IPS-18a (cell line): ENCODE data around the gene CACNA1C.

Experiments
- H3K27ac ChIP-seq: one replicate; pipeline ENCODE4 v1.5.1; 2013; ENCODE audit warnings: low read length
- H3K27me3 ChIP-seq: one replicate; pipeline ENCODE4 v1.6.1; 2013; ENCODE audit warnings: mild to moderate bottlenecking, low read length; ENCODE audit not compliant: control insufficient read depth, insufficient read depth
- H3K36me3 ChIP-seq: one replicate; pipeline ENCODE4 v1.6.1; 2013; ENCODE audit warnings: low read depth, low read length; ENCODE audit not compliant: control insufficient read depth
- H3K4me1 ChIP-seq: one replicate; pipeline ENCODE4 v1.6.1; 2013; ENCODE audit warnings: low read depth, low read length; ENCODE audit not compliant: control insufficient read depth
- H3K4me3 ChIP-seq: one replicate; pipeline ENCODE4 v1.5.1; 2013; ENCODE audit warnings: low read length
- H3K9ac ChIP-seq: one replicate; pipeline ENCODE4 v1.6.1; 2013; ENCODE audit warnings: mild to moderate bottlenecking, low read length, moderate library complexity
- H3K9me3 ChIP-seq: one replicate; pipeline ENCODE4 v1.6.1; 2013; ENCODE audit warnings: low read depth, low read length; ENCODE audit not compliant: control insufficient read depth

The CACNA1C gene

DNA sequence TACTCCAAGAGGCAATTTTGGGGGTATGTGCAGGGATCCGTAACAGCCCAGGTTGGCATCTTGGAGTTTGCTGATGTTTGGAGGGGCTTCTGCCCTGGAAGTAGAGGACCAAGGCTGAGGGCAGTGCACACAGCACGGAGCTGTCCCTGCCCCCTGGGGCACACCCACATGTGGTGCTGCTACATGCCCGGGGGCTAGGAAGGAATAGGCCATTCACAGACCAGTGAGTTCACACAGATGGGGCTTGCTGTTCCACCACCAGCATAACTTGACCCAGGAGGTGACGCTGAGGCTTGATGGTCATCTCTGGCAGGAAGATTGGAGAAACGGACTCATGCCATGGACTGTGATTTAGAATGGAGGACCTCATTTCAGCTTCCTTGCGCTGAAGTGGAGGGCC lies 510.9 kb downstream of the CACNA1C start:
- H3K9me3 ChIP-seq: no peaks in the 10 kb centered on the region
- H3K4me1 ChIP-seq: no peaks in the 10 kb centered on the region
- H3K27ac ChIP-seq: no peak overlapping the region
- H3K9ac ChIP-seq: no peak overlapping the region
- H3K36me3 ChIP-seq: no peaks in the 10 kb centered on the region
- no peak overlapping the region for H3K4me3 ChIP-seq
- no peaks in the 10 kb centered on the region for H3K27me3 ChIP-seq

DNA sequence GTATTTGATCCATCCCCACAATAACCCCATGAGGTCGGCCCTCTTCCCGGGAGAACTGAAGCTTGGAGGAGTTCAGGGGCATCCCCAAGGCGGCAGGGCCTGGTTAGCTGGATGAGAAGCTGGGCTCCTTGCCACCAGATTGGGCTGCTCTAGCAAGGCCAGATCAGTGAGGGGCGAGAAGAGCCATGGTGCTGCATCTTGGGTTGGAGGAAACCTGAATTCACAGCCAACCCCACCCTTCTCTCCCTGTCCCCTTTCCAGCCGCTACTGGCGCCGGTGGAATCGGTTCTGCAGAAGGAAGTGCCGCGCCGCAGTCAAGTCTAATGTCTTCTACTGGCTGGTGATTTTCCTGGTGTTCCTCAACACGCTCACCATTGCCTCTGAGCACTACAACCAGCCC lies 513.4 kb downstream of the CACNA1C start:
- Histone ChIP-seq H3K4me1 (no peaks in the 10 kb centered on the region), H3K4me3 (no peak overlapping the region), H3K36me3 (no peaks in the 10 kb centered on the region), H3K27ac (no peak overlapping the region), H3K9ac (no peak overlapping the region), H3K27me3 (no peaks in the 10 kb centered on the region), H3K9me3 (no peaks in the 10 kb centered on the region)

DNA sequence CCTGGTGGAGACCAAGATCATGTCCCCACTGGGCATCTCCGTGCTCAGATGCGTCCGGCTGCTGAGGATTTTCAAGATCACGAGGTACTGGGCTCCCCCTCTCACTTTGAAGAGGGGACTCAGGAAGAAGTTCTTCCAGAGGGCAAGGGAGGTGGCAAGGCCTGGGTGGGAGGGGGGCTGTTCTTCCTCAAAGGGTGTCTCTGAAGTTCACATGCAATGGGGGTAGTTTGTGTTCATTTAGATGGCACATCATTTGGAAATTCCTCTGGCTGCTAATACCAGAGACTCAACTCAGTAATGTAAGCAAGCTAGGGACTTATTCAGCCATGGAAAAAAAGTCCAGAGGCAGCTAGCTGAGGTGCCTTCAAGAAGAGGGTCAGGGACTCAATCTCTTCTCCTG lies 514.9 kb downstream of the CACNA1C start:
- Histone ChIP-seq H3K4me3 (no peak overlapping the region), H3K4me1 (no peaks in the 10 kb centered on the region), H3K27me3 (no peaks in the 10 kb centered on the region), H3K9me3 (no peaks in the 10 kb centered on the region), H3K9ac (no peak overlapping the region), H3K36me3 (no peaks in the 10 kb centered on the region), H3K27ac (no peak overlapping the region)

- Histone ChIP-seq H3K9me3 (no peaks in the 10 kb centered on the region), H3K27ac (no peak overlapping the region), H3K36me3 (no peaks in the 10 kb centered on the region), H3K4me3 (no peak overlapping the region), H3K4me1 (peaks cover 4% of the 10 kb centered on the region), H3K27me3 (no peaks in the 10 kb centered on the region), H3K9ac (no peak overlapping the region)
Measured at GRCh38 chr12:2570562-2570961, 517.8 kb downstream of the CACNA1C start.

DNA sequence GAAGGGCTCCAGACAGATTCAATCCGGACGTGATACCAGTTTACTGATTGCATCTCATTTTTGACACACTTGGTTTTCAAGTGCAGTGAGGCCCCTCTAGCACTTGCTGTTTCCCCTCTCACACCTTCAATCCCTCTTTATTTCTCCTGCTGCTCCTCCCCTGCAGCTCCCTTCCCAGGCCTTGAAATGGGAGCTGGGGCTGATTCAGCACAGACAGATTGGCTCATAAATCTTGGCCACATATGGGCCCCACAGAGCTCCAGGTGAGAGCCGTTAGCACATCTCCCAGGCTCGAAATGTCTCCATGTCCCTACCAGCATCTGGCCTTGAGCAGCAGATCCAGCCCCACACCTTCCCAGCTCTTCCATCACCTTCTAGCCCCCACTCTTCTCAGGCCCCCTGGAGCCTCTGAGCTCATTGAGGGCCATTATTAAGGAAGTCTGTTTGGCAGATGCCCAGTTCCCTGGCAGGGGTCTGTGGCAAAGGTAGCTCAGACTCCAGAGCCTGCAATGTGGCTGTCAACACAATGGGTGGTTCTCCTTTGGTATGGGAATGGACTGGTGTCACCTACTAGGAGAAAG lies 521.7 kb downstream of the CACNA1C start:
- no peak overlapping the region for H3K9ac ChIP-seq
- H3K4me3 ChIP-seq: no peak overlapping the region
- H3K4me1 ChIP-seq: peaks cover 4% of the 10 kb centered on the region
- no peak overlapping the region for H3K27ac ChIP-seq
- H3K9me3 ChIP-seq: no peaks in the 10 kb centered on the region
- no peaks in the 10 kb centered on the region for H3K27me3 ChIP-seq
- H3K36me3 ChIP-seq: no peaks in the 10 kb centered on the region

- H3K9ac ChIP-seq: no peak overlapping the region
- H3K36me3 ChIP-seq: no peaks in the 10 kb centered on the region
- no peaks in the 10 kb centered on the region for H3K27me3 ChIP-seq
- H3K4me1 ChIP-seq: peaks cover 4% of the 10 kb centered on the region
- H3K4me3 ChIP-seq: no peak overlapping the region
- no peaks in the 10 kb centered on the region for H3K9me3 ChIP-seq
- H3K27ac ChIP-seq: no peak overlapping the region
Measured at GRCh38 chr12:2575245-2575644, 522.5 kb downstream of the CACNA1C start.

DNA sequence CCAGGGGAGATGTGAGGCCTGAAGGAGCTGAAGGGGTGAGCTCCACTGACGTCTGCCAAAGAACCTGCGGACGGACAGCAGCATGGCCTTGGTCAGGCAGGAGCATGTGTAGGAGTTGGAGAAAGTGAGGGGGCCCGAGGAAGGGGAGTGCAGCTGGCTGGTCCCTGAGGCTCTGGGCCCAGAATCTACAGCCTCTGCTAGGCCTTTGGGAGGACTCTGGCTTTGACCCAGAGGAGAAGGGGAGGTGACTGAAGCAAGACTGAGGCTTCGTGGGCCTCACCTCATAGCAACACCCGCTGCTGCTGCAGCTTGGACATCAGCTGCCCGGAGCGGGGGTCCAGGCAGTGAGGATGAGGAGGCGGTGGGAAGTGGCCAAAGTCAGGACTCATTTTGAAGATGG lies 525.4 kb downstream of the CACNA1C start:
- Histone ChIP-seq H3K4me1 (peaks cover 4% of the 10 kb centered on the region), H3K9ac (no peak overlapping the region), H3K36me3 (no peaks in the 10 kb centered on the region), H3K9me3 (no peaks in the 10 kb centered on the region), H3K27me3 (peaks cover 13% of the 10 kb centered on the region), H3K27ac (no peak overlapping the region), H3K4me3 (no peak overlapping the region)

DNA sequence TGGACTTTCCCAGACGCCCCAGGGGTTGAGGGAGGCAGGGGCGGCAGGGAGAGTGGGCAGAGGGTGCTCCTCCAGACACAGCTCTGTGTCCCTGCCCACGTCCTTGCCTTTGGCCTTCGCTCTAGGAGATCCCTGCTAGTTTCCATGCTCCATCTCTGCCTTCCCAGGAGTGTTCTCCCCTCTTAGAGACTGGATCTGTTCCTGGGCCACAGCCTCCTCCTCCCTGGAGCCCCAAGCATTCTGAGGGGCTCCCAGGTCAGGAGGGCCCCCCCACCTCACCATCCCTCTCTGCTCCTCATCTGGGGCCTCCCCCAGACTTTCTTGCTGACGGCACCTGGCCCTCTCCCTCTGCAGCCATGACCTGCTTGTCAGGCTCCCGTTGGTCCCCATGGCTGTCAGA lies 526.0 kb downstream of the CACNA1C start:
- H3K36me3 ChIP-seq: no peaks in the 10 kb centered on the region
- peaks cover 4% of the 10 kb centered on the region for H3K4me1 ChIP-seq
- no peak overlapping the region for H3K4me3 ChIP-seq
- peaks cover 19% of the 10 kb centered on the region for H3K27me3 ChIP-seq
- no peak overlapping the region for H3K9ac ChIP-seq
- H3K9me3 ChIP-seq: no peaks in the 10 kb centered on the region
- no peak overlapping the region for H3K27ac ChIP-seq

- Histone ChIP-seq H3K9ac (no peak overlapping the region), H3K9me3 (no peaks in the 10 kb centered on the region), H3K36me3 (no peaks in the 10 kb centered on the region), H3K4me1 (no peaks in the 10 kb centered on the region), H3K27ac (no peak overlapping the region), H3K4me3 (no peak overlapping the region), H3K27me3 (peaks cover 30% of the 10 kb centered on the region)
Measured at GRCh38 chr12:2580821-2581220, 528.0 kb downstream of the CACNA1C start.

DNA sequence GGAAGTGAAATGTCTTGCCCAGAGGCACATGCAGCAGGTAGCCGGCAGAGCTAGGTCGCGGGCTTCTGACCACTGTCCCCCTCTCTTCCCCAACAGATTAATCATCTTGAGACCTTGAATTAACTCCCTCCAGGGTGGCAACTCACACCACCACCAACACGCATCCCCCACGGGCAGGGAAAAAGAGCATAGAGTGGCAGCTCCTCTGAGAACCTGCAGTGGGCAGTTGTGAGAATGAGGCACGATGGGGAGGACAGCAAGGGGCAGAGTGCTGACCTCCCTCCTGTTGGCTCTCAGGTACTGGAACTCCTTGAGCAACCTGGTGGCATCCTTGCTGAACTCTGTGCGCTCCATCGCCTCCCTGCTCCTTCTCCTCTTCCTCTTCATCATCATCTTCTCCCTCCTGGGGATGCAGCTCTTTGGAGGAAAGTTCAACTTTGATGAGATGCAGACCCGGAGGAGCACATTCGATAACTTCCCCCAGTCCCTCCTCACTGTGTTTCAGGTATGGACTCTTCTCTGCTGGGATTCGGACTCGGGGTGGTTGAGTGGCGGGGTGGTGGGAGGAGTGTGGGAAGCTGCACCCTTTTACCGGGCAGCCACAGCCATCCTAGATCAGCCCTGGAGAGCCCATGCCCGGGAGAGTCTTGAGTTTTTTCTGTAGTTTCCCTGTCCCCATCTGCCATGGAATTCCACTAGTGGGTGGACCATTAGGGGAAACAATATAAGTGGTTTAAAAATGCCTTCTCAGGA lies 528.7 kb downstream of the CACNA1C start:
- Histone ChIP-seq H3K36me3 (no peaks in the 10 kb centered on the region), H3K27me3 (peaks cover 30% of the 10 kb centered on the region), H3K4me3 (no peak overlapping the region), H3K9me3 (no peaks in the 10 kb centered on the region), H3K4me1 (peaks cover 3% of the 10 kb centered on the region), H3K27ac (no peak overlapping the region), H3K9ac (no peak overlapping the region)

- H3K4me1 ChIP-seq: peaks cover 9% of the 10 kb centered on the region
- H3K36me3 ChIP-seq: no peaks in the 10 kb centered on the region
- peaks cover 30% of the 10 kb centered on the region for H3K27me3 ChIP-seq
- no peak overlapping the region for H3K27ac ChIP-seq
- no peak overlapping the region for H3K9ac ChIP-seq
- no peaks in the 10 kb centered on the region for H3K9me3 ChIP-seq
- H3K4me3 ChIP-seq: no peak overlapping the region
Measured at GRCh38 chr12:2582631-2583030, 529.8 kb downstream of the CACNA1C start.

- Histone ChIP-seq H3K27me3 (peaks cover 30% of the 10 kb centered on the region), H3K27ac (no peak overlapping the region), H3K36me3 (no peaks in the 10 kb centered on the region), H3K9ac (no peak overlapping the region), H3K4me1 (peaks cover 9% of the 10 kb centered on the region), H3K4me3 (no peak overlapping the region), H3K9me3 (no peaks in the 10 kb centered on the region)
Measured at GRCh38 chr12:2583091-2583497, 530.3 kb downstream of the CACNA1C start.
